ENCODE results near the gene STX1A. TPM values are rescaled to one million over a fixed set of nuclear protein-coding genes. Genes with fewer than 3 reads are reported as not detected.

The STX1A gene
- total and polyA plus RNA-seq, 7 donors: 1.8 to 24.6 (median 16.1) TPM

DNA sequence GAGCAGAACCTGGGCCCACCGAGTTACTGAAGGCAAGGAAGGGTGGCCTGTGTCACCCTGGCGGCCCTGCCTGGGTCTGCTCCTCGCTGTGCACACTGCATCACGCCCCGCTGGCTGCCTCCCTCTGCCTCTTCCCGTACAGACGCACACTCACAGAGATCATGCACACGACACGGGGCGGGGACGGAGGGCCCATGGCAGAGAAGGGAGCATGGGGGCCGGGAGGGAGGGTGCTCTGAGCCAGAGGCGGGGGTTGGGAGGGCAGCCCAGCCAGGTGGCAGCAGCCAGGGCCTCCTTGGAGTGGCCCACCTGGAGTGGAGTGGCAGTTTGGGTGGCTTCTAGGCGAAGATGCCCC, 19.4 kb downstream of the STX1A start:
- intact Hi-C loops (cut with DNase I): no loop called here
- Histone ChIP-seq H3K27ac (no peak overlapping the region), H3K4me1 (peaks cover 0 to 18% (median 17%) of the 10 kb centered on the region in 4 donors), H3K27me3 (no peaks in the 10 kb centered on the region), H3K36me3 (peaks cover 18 to 70% (median 31%) of the 10 kb centered on the region in 4 donors), H3K9me3 (no peaks in the 10 kb centered on the region), H3K4me3 (no peak overlapping the region)
- TF ChIP-seq POLR2AphosphoS5 (IDR thresholded peaks at IDR 0.05) (no peak), POLR2A (IDR thresholded peaks at IDR 0.05) (no peak), EP300 (IDR thresholded peaks at IDR 0.05) (no peak)
- TF ChIP-seq, protein P1, sequence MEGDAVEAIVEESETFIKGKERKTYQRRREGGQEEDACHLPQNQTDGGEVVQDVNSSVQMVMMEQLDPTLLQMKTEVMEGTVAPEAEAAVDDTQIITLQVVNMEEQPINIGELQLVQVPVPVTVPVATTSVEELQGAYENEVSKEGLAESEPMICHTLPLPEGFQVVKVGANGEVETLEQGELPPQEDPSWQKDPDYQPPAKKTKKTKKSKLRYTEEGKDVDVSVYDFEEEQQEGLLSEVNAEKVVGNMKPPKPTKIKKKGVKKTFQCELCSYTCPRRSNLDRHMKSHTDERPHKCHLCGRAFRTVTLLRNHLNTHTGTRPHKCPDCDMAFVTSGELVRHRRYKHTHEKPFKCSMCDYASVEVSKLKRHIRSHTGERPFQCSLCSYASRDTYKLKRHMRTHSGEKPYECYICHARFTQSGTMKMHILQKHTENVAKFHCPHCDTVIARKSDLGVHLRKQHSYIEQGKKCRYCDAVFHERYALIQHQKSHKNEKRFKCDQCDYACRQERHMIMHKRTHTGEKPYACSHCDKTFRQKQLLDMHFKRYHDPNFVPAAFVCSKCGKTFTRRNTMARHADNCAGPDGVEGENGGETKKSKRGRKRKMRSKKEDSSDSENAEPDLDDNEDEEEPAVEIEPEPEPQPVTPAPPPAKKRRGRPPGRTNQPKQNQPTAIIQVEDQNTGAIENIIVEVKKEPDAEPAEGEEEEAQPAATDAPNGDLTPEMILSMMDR (IDR thresholded peaks at IDR 0.05): no peak
- WGBS, 2 donors: 85 to 89% methylated on average over 14 of the region's 14 CpGs
- DNase-seq: no peak

DNA sequence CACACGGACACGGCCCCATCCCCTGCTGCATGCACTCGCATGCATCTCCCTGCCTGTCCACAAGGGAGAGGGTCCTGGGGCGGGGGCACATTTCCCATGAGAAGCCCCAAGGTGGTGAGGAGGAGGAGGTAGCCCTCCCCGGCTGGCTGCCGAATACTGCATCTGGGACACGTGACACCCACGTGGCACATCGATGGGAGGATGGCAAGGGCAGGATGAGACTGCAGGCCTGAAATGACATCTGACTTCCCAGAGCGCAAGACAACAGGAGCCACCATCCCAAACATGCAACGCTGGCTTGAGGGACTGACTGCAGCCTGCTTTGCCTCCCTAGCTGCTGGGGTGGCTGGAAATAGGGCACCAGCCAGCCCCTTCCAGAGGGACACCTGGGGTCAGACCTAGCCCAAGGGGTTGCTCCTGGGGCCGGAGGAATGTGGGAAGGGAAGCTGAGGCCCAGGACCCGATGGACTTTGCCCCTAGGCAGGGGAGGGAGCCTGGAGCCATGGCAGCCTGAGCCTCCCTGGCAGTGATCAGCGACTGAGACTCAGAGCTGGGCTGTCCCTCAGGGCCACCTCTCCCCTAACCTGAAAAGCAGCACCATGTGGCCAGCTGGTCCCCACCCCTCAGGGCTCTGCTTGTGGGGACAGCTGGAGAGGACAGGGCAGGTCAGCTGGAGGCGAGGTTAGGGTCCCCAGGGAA, 19.9 kb downstream of the STX1A start:
- no peak for DNase-seq
- no peak for TF ChIP-seq EP300 (IDR thresholded peaks at IDR 0.05)
- TF ChIP-seq, protein P1 (IDR thresholded peaks at IDR 0.05): no peak
- no peak for TF ChIP-seq POLR2AphosphoS5 (IDR thresholded peaks at IDR 0.05)
- no peak for TF ChIP-seq POLR2A (IDR thresholded peaks at IDR 0.05)
- WGBS, 2 donors: 77 to 85% methylated on average over 15 of the region's 15 CpGs
- Histone ChIP-seq H3K36me3 (peaks cover 21 to 76% (median 31%) of the 10 kb centered on the region in 4 donors), H3K4me3 (no peak overlapping the region), H3K27ac (no peak overlapping the region), H3K27me3 (no peaks in the 10 kb centered on the region), H3K9me3 (no peaks in the 10 kb centered on the region), H3K4me1 (peaks cover 0 to 13% (median 12%) of the 10 kb centered on the region in 4 donors)
- intact Hi-C loops (cut with DNase I): no loop called here

DNA sequence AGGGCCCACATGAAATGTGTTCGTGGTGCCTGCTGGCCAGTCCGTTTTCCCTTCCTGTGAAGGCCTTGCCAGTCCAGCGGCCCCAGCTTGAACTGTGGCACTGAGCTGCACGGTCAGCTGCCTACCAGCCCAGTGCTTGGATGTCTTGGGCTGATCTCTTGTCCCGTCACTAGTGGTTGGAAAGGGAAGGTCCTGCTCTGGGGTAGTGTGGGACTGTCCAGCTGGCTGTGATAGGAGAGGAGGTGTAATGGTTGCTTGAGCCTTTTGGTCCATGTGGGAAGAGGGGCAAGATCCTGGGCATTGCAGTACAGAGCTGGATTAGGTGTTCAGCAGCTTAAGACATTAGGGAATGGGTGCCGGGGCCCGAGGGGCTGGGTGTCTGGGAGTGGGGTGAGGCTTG, 21.1 kb downstream of the STX1A start:
- intact Hi-C loops (cut with DNase I): no loop called here
- TF ChIP-seq POLR2A (IDR thresholded peaks at IDR 0.05) (no peak), EP300 (IDR thresholded peaks at IDR 0.05) (no peak), POLR2AphosphoS5 (IDR thresholded peaks at IDR 0.05) (no peak)
- TF ChIP-seq, protein P1 (IDR thresholded peaks at IDR 0.05): no peak
- WGBS, 2 donors: 88 to 92% methylated on average over 7 of the region's 7 CpGs
- Histone ChIP-seq H3K4me3 (no peak overlapping the region), H3K36me3 (peaks cover 30 to 87% (median 39%) of the 10 kb centered on the region in 4 donors), H3K27ac (no peak overlapping the region), H3K27me3 (no peaks in the 10 kb centered on the region), H3K4me1 (peaks cover 0 to 2% (median under 1%) of the 10 kb centered on the region in 4 donors), H3K9me3 (no peaks in the 10 kb centered on the region)
- DNase-seq: no peak

DNA sequence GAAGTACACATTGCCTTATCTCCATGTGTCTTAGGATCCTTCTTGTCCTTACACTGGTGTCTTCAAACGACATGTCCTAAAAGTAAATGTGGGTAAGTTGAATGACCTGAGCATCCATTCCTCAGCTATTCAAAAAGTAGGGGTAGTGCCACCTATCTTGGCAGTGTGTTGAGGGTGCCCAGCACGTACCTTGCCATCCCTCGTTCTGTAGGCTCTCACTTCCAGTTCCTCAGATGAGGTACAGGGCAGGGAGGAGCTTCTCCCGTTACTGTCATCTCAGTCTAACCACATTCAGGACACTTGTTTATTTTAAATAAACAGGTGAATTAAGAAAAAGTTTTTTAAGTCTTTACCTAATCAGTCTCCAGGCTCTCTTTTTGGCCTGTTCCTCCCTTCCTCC, 23.1 kb downstream of the STX1A start:
- WGBS, 2 donors: 87 to 89% methylated on average over 4 of the region's 4 CpGs

More for the DNA sequence above, 23.1 kb downstream of the STX1A start:
- H3K27me3 ChIP-seq: no peaks in the 10 kb centered on the region
- TF ChIP-seq, protein P1 (IDR thresholded peaks at IDR 0.05): no peak
- no peak for TF ChIP-seq POLR2A (IDR thresholded peaks at IDR 0.05)
- TF ChIP-seq POLR2AphosphoS5 (IDR thresholded peaks at IDR 0.05): no peak
- no peak for TF ChIP-seq EP300 (IDR thresholded peaks at IDR 0.05)
- H3K27ac ChIP-seq: no peak overlapping the region
- H3K9me3 ChIP-seq: no peaks in the 10 kb centered on the region
- H3K4me3 ChIP-seq: no peak overlapping the region
- no peak for DNase-seq
- no peaks in the 10 kb centered on the region for H3K4me1 ChIP-seq
- peaks cover 35 to 96% (median 50%) of the 10 kb centered on the region in 4 donors for H3K36me3 ChIP-seq
- intact Hi-C loops (cut with DNase I): no loop called here

Measured in sigmoid colon (tissue), 7 donors.